HCEC 1CT (cell line): Measurements from ENCODE around the gene PRCC.

Experiments used
- DNase-seq: peaks from one replicate; pipeline ENCODE4 v3.0.0-alpha.2; 2017

Gene PRCC

DNA sequence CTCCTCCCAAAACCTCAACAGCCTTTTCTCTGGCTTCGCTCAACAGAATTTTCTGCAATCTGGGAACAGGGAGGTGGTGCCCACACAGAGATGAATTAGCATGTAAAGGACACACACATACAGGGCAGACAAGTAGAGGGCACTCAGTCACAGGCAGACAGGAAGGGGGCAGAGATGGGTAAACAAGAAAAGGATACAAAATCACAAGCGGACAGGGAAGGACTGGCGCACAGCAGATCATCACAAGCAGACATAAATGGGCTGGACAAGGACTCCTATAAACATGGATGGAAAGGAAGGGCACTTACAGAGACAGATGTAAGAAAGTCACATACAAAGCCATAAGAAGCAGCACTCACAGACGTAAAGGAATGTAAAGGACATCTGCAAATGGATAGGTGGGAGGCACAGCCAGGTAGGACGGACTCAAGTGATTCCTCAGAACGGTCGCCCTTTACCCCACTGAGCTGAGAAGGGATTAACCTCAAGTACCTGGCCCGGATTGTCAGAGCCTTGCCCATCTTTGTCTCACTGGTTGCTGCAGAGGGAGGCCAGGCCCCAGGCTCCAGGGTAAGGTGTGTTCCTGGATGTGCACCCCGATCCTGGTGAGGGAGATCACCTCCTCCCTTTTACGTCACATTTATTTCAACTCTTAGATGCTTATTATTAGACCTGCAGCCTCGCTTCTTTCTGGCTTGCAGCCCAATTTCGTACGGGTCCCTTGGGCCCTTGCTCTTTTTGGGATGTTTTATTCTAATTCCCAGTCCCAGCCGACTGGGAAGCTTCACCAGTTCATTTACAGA is 836 bp upstream of the PRCC start:
- peak; percentile 16 for DNase-seq

DNA sequence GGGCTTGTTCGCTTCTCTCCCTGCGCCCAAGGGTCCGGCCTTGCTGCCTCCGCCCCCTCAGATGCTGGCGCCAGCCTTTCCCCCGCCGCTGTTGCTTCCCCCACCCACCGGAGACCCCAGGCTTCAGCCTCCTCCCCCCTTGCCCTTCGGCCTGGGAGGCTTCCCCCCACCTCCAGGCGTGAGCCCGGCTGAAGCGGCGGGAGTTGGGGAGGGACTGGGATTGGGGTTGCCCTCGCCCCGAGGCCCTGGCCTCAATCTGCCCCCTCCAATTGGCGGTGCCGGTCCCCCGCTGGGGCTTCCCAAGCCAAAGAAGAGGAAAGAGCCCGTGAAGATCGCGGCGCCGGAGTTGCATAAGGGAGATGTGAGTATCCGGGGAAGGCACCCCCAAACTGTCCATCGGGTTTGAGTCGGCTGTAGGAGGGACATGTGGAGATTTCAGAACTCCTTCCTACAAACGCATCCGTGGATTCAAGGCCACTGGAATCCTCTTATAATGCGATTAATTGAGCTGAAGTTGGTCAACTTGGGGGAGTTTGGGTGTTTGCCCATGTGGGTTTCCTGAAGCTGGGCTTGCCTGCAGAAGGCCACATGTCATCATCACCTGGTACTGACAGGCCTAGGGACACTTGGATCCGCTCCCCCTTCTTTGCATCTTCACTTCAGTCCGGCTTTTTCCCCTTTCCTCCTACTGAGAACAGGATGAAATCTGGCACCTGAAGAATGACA is 707 bp downstream of the PRCC start:
- peak; percentile 20 for DNase-seq

DNA sequence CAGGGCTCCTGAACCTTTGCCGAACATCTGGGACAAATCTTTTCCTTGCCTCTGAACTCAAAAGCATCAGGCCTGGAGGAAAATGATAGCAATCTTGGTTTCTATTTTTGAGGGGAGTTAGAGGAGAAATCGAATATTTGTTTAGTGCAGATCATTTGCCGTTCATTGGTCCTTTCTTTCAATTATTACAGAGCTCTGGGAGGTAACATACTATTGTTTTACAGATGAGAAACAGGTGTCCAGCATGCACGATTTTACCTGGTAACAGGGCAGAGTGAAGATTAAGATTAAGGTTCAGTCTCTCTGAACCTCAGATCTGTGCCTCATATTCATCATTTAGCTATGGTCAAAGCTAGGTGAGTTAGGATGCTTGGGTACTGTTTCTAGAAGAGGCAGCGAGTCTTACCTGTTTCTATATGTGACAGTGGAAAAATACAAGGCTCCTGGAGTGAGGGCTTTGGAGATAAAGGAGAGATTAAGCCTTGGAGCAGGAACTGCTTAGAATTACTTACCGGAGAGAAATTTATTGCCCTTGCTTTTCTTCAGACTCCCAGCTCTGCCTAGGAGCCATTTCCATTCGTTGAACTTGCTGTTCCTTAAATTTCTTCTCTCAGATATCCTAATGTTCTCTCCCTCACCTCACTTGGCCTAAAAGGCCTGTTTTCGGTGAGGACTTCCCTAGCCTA is 1.4 kb downstream of the PRCC start:
- no peak for DNase-seq

DNA sequence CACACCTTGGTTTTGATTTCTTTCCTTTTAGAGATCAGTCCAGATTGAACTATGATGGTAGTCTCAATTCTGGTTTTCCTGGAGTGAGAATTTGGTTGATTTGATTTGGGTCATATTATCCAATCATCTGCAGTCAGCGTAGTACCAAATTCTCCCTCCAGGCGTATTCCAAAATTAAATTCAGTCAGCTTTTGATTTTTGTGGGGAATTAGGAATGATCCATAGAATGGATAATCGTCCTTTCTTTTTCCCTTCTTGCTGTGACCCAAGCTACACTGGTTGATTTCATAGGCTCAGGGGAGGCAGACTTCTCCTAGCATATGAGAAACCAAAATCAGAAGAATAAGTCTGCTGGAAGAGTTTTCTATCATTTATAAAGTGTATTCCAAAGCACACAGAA is 4.9 kb downstream of the PRCC start:
- no peak for DNase-seq

DNA sequence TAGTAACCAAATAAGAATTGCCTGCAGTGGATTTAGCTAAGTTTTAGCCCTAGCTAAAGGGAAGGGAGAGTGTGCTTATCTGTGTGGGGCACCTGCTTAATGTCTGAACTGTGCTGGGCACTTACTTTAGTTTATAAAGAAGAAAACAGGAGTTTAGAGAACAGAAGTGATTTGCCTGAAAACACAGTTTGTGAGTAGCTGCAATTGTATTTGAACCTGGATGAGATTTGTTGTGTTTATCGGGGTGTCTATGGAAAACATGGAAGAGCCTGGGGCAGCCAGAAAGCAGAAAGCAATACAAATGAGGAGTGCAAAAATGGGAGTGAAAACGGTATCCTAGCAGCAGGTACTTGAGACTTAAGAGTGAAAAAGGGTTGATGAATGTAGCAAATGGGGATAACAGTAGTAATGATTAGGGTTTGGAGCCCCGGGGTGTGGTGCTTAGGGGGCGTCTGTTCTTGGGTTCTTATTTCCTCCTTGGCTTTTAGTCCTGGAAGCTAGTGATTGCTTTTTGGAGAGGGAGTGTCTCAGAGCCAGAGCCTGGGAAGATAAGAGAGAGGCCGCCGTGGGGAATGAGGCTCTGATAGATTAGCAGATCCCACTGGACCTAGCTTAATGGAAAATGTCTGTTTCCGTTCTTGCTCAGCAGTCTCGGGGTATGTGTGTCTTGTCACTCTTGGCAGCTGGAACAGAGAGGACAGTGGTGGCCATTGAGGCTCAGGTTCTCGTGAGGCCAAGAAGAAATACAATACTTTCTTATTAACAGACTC is 5.6 kb downstream of the PRCC start:
- DNase-seq = no peak

DNA sequence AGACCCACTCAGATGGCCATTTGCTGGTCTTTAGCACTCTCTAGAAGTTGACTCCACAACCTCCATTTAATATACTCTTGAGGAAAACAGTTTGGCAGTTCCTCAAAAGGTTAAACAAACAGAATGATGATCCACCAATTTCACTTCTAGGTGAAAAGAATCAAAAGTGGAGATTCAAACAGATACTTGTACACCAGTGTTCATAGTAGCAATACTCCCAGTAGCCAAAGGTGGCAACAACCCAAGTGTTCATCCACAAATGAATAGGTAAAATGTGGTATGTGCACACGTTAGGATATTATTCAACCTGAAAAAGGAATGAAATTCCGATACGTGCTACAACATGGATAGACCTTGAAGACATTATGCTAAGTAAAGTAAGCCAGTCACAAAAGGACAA is 6.3 kb downstream of the PRCC start:
- no peak for DNase-seq

DNA sequence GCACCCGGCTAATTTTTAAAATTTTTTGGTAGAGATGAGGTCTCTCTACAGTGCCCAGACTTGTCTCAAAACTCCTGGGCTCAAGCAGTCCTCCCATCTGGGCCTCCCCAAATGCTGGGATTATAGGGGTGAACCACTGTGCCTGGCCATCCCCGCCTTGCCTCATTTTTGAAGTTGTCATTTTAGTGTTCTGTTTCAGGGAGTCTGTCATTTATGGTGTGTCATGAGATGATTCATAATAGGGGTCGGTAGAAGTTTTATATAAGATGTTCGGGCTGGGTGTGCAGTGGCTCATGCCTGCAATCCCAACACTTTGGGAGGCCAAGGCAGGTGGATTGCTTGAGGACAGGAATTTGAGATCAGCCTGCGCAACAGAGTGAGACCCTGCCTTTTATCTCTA is 8.5 kb downstream of the PRCC start:
- DNase-seq = no peak

DNA sequence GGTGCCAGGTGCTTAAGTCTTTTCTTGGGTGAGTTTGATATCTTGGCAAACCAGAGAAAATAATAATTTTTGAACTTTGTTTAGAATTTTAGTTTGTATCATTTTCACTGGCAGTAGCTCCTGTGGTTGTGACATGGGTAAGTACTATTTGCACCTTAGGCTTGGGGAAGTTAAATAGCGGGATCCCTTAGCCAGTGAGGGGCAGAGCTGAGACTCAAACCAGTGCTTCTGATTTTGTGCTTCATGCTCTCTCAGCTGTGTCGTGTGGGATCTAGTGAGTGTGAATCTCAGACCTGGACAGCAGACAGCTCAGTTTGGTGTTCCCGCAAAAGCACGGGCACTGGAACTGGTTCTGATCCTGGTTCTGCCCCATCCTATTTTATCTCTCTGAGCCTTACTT is 9.6 kb downstream of the PRCC start:
- no peak for DNase-seq

DNA sequence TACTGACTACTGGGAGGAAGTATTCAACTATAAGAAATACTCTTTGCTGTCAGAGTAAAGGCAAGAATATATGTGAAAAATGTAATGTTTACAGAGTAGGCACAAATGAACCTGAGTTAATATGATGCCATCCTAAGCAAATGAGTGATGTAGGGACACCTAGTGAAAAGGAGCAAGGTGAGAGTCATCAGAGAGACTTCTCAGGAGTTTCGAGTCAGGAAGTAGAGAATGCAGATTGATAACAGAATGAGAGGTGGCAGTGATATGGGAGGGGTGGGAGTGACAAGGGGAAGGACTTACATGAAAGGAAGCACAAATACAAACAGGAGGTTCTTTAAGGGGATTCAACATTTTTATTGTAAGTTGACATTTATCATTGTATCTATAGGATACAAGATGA is 10.2 kb downstream of the PRCC start:
- no peak for DNase-seq

DNA sequence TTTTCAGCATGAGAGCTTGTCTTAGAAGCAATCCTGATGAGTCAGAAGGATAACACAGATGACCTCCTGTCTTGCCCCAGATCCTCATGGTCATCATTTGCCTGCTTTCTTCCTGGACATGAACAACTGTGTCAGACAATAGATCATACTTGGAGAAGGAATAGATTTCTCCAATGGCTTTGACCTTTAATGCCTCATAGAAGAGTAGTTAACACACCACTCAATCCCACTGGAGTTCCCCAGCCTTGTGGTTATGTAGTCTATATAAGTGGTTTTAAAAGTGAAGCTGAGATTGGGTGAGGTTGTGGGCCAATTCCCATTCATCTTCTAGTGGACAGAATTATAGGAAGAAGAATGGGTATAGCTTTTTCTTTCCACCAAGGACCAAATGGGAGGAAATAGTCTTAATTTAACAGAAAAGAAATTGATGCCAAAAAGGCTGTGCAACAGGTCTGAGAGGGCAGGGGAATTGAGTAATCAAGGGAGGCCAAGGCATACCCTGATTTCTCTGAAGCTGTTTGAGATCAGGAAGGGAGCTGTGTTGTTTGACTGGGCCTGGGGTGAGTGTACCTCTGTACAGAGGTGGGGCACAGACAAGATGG is 14.4 kb downstream of the PRCC start:
- DNase-seq = peak; percentile 59

DNA sequence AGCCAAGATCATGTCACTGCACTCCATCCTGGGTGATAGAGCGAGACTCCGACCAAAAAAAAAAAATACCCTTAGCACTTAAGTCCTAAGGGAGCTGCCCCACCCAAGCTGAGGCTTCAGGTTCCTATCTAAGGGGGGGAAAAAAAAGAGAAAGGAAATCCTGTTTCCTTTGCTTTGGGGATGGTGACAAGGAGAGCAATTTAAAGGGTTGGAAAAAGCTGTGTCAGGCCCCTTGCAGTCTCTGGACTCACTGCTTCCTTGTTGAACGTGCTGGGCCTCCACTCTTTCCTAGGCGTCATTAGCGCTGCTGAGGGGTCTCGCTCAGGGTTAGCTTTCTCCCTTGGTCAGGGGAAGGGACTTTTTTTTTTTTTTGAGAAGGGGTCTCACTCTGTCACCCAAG is 18.1 kb downstream of the PRCC start:
- no peak for DNase-seq

DNA sequence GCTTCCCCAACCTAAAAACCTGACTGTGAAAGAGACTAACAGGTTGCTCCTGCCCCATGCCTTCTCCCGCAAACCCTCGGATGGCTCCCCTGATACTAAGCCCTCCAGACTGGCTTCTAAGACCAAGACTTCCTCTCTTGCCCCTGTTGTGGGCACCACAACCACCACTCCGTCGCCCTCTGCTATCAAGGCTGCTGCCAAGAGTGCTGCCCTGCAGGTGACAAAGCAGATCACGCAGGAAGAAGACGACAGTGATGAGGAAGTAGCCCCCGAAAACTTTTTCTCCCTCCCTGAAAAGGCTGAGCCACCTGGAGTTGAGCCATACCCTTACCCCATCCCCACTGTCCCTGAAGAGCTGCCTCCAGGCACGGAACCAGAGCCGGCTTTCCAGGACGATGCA is 19.3 kb downstream of the PRCC start:
- DNase-seq = no peak

DNA sequence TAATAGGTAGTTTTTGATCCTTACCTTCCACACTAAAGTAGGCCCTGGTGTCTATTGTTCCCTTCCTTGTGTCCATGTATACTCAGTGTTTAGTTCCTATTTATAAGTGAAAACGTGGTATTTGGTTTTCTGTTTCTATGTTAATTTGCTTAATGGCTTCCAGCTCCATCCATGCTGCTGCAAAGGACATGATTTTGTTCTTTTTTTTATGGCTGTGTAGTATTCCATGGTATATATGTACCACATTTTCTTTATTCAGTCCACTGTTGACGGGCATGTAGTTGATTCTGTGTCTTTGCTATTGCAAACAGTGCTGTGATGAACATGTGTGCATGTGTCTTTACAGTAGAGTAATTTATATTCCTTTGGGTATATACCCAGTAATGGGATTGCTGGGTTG is 20.8 kb downstream of the PRCC start:
- no peak for DNase-seq

DNA sequence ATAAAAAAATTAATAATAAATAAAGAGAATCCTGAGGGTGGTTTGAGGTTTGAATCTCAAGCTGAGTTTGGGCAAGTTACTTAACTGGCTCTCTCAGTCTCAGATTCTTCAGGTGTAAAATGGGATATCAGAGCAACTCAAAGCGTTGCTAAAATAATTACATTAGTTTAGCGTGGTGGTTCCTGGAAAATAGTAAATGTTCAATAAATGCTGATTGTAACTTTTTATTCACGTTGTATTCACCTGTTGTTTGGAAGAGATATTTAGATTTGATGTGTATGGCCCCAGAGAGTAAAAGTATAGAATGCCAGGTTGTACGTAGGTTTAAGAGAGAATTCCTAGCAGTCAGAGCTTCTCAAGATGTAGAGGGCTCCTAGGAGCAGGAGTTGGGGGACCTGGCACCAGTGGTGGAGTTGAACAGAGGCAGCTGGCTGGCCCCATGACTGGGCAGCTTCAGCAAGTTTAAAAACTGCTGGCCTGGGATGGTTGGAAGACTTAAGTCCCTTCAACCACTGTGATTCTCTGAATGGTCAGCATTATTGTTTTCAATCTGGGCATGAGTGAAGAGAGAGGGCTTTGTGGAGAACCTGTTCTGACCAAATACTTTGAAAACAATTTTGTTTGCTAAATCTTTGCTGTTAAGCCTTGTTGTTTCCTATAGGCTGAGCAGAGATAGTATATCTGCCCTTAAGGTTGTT is 22.4 kb downstream of the PRCC start:
- no peak for DNase-seq

DNA sequence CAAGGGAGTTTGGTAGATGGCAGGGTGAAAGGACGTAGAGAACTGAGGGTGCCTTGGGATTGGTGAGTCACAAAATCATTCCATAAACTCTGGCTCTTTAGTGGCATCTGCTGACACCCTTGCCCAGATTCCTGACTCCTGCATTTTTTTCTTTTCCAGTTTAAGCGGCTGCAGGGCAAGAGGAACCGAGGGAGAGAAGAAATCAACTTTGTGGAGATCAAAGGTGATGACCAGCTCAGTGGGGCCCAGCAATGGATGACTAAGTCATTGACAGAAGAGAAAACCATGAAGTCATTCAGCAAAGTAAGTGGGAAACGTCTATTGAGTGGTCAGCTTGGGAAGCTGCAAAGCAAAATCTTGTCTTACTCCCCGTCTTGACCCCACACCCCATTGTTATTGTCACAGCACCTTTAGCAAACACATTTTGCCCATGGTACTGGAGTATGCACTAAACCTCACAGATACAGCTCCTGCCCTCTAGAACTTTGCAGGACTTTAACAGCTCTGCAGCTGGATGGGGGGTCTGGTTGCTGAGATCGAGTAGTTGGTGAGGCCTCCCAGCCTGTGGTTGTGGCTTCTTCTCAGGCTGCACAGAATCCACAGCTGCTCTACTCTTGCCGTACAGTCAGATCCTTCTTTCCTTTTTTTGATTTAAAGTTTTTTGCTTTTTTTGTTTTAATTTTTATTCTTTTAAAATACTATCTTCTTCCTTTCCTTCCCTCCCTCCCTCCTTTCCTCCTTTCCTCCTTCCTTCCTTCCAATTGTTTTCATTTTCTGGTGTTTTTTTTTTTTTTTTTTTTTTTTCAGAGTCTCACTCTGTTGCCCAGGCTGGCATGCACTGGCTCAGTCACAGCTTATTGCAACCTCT is 27.4 kb downstream of the PRCC start:
- no peak for DNase-seq

DNA sequence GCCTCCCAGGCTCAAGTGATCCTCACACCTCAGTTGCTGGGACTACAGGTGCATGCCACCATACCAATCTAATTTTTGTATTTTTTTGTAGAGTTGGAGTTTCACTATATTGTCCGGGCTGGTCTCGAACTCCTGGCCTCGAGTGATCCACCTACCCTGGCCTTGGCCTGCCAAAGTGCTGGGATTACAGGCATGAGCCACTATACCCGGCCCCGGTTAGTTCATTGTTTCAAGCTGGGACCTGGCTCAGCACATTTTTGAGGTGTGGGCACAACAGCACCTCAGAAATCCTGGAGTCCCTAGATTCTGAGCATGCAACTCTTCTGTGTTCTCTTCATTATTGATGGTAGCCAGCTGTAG is 28.0 kb downstream of the PRCC start:
- no peak for DNase-seq

DNA sequence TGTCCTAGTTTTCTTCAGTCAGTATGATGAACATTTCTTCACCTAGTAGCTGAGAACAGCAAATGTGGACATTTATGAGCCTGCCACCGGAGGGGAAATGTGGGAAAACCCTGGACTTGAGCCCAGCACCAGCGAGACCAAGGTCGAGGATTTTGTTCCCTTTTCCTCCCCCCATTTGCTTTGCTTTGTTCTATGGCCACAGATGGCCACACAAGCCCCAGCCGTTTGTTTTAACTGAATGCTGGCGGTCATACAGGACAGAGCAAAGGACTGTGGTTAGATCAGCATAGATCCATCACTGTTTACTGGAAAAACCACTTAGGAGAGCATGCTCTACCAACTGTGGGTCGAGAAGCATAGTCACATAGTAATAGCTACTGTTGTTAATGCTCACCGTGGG is 28.5 kb downstream of the PRCC start:
- no peak for DNase-seq

DNA sequence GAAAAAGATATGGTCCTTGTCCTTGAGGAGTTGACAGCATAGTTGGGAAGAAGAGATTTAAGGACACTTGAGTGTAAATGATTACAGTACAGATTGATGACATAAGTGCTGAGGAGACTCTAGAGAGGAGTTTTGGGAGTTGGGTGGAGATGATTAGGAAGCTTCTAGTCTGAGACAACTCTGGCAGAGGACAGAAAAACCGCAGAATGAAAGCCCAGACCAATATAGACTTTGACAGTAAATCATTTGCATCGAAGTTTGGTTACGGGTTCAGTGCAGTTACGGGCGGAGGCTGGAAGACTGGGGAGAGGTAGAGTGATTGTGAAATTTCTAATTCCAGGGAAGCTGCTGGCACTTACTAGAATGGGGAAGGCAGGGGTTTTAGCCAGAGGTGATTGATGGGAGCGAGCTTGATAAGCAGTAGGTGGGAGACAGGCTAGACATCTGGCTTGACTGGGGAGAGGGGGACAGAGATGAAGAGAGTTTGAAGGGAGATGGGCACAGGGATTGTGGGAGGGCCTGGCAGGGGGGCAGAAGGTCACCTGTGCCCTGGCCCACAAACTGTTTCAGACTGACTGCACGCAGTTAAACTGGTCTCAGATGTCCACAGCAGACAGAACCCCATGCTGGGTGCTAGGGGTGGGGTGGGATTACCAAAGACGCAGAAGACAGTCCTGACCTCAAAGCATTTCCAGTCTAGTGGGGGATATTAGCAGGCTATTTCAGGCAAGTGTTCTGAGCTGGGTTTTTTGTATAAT is 29.2 kb downstream of the PRCC start:
- DNase-seq = no peak

DNA sequence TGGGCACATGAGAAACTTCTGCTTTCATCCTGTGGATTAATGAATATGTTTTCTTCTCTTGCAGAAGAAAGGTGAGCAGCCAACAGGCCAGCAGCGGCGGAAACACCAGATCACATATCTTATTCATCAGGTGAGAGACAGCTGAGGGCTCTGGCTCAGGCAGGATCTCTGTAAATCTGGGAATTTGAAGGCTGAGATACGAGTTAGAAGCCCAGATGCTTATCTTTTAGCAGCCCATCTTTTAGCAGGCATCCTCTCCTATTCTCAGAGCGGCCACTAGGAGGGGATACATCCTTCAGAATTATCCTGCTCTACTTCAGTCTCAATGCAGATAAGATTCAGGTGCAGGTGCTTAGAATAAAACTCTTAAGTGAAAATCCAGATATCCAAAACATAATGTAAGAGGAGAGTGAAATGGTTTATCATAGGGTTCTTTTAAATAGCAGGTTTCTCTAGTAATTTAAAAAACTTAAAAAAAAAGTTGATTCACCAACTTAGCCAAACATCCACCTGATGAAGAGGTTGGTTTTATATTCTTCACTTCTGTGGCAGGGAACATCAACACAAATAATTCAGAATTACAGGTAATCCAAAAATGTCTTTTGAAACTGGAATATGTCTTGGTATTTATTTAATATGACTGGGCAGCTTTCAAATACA is 30.0 kb downstream of the PRCC start:
- peak; percentile 64 for DNase-seq
